BE2C (cell line): ENCODE measurements around the gene LRRC10B.

Experiments
- DNase-seq: peaks from one replicate; pipeline ENCODE4 v3.0.0-alpha.2; 2020
- H3K27me3 ChIP-seq: fragments of 250-450 bp; sonication (Bioruptor Pico); 2 replicates; pipeline ENCODE4 v1.5.1; 2020; ENCODE audit warnings: mild to moderate bottlenecking
- H3K36me3 ChIP-seq: fragments of 250-450 bp; sonication (Bioruptor Pico); 2 replicates; pipeline ENCODE4 v1.5.1; 2020; ENCODE audit warnings: mild to moderate bottlenecking
- H3K4me1 ChIP-seq: fragments of 250-450 bp; sonication (Bioruptor Pico); 2 replicates; pipeline ENCODE4 v1.5.1; 2020
- H3K4me3 ChIP-seq: 2 replicates; pipeline ENCODE4 v1.5.1; 2011; ENCODE audit warnings: low read depth, low read length
- H3K9me3 ChIP-seq: fragments of 250-450 bp; sonication (Bioruptor Pico); 2 replicates; pipeline ENCODE4 v1.5.1; 2020
- CTCF ChIP-seq: IDR thresholded peaks from 2 replicates; pipeline ENCODE4 v1.5.1; 2012; ENCODE audit warnings: mild to moderate bottlenecking, low read depth, low read length

The LRRC10B gene

GRCh38 chr11:61472868-61473267 is 35.7 kb upstream of the LRRC10B start:
- TF ChIP-seq CTCF, result no peak
- H3K9me3 ChIP-seq, result no peaks in the 10 kb centered on the region

GRCh38 chr11:61473370-61474012 is 35.1 kb upstream of the LRRC10B start:
- H3K9me3 ChIP-seq, result no peaks in the 10 kb centered on the region
- no peak for DNase-seq
- H3K4me1 ChIP-seq, result no peaks in the 10 kb centered on the region
- TF ChIP-seq CTCF, result no peak
- no peaks in the 10 kb centered on the region for H3K27me3 ChIP-seq
- no peak overlapping the region for H3K4me3 ChIP-seq
- no peaks in the 10 kb centered on the region for H3K36me3 ChIP-seq

More at GRCh38 chr11:61472868-61473267, 35.7 kb upstream of the LRRC10B start:
- Histone ChIP-seq H3K36me3 (no peaks in the 10 kb centered on the region), H3K4me1 (no peaks in the 10 kb centered on the region), H3K27me3 (no peaks in the 10 kb centered on the region), H3K4me3 (no peak overlapping the region)
- no peak for DNase-seq

- no peak overlapping the region for H3K4me3 ChIP-seq
- no peaks in the 10 kb centered on the region for H3K27me3 ChIP-seq
- H3K9me3 ChIP-seq, result no peaks in the 10 kb centered on the region
- TF ChIP-seq CTCF, result no peak
- no peak for DNase-seq
- no peaks in the 10 kb centered on the region for H3K4me1 ChIP-seq
- no peaks in the 10 kb centered on the region for H3K36me3 ChIP-seq
These were observed 34.4 kb upstream of the LRRC10B start for GRCh38 chr11:61474013-61474643.

GRCh38 chr11:61475433-61475832 is 33.1 kb upstream of the LRRC10B start:
- DNase-seq, result no peak
- Histone ChIP-seq H3K36me3 (no peaks in the 10 kb centered on the region), H3K9me3 (no peaks in the 10 kb centered on the region), H3K4me1 (no peaks in the 10 kb centered on the region), H3K27me3 (no peaks in the 10 kb centered on the region), H3K4me3 (no peak overlapping the region)
- no peak for TF ChIP-seq CTCF

GRCh38 chr11:61476371-61476770 is 32.2 kb upstream of the LRRC10B start:
- Histone ChIP-seq H3K27me3 (no peaks in the 10 kb centered on the region), H3K9me3 (no peaks in the 10 kb centered on the region), H3K36me3 (no peaks in the 10 kb centered on the region), H3K4me1 (peaks cover 4% of the 10 kb centered on the region; the same call in 1 of the 2 replicates), H3K4me3 (no peak overlapping the region)
- no peak for TF ChIP-seq CTCF
- DNase-seq, result no peak

GRCh38 chr11:61477126-61477525 is 31.4 kb upstream of the LRRC10B start:
- no peak for TF ChIP-seq CTCF
- Histone ChIP-seq H3K4me3 (no peak overlapping the region), H3K9me3 (no peaks in the 10 kb centered on the region), H3K27me3 (no peaks in the 10 kb centered on the region), H3K4me1 (peaks cover 4% of the 10 kb centered on the region; the same call in 1 of the 2 replicates), H3K36me3 (no peaks in the 10 kb centered on the region)
- no peak for DNase-seq
